ENCODE measurements around the gene LSAMP.

Gene LSAMP

GRCh38 chr3:116285781-116286421 is 159.4 kb downstream of the LSAMP start:
- no peak for DNase-seq

- no peak for DNase-seq
Observed at GRCh38 chr3:116281313-116282143, 163.8 kb downstream of the LSAMP start.

DNA sequence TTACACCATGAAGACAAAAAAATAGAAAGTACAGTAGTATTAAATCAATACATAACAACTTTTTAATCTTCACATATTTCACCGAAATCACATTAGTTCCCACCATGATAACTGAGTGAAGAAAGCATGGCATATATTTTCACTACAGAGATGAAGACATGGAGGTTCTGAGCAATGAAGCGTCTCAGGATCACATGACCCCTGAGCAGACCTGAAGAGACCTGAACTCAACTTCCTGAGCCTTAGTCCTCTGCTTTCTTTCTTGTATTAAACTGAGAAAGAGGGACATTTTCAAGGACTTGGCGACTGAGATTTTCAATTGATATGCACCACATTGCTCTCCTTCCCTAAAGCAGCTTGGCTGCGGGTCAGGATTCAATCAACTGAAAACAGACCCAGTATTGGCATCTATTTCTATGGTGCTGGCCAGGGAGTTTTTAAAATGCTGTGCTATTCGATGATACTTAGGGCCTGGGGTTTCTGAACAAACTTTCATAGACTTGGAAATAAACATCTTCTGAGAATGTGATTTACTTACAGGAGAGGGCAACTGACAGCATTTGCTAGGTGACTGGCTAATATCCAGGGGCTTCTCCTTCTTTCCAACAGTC is 165.1 kb downstream of the LSAMP start:
- DNase-seq: no peak

DNA sequence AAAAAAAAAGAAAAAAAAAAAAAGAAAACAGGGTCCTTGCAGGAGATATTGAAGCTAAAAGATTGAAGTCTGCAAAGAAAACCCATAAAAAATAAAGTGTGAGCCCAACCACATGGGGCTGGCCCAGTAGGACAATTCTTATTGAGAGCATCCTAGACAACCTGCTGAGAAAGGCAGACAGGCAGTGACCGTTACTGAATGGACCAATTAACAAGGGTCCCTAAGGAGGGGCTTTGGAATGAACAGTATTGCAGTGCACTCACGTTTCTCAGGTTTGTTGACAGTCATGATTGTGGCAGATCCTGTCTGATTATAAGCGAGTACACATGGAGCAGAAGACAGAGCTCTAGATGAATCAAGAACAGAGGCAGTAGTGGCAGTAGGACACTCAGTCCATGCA is 168.6 kb downstream of the LSAMP start:
- DNase-seq: no peak

- DNase-seq: no peak
Observed at GRCh38 chr3:116270056-116270455, 175.2 kb downstream of the LSAMP start.

DNA sequence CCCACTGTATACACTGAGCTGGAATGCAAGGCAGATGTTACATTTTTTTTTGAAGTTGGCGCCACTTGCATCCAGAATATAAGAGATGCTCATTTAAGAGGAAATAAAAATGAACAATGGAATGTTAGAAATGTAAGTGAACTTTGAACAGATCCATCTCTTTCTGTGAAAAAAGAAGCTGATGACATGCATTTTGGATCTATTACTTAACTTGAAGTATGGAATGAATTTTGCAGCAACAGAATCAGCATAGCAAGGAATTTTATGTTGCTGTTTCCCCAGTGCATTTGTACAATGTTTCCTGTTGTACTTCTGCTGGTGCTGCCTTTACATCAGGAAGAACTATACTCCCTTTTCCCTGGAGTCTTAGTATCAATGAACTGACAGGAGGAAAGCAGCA is 178.2 kb downstream of the LSAMP start:
- no peak for DNase-seq

DNA sequence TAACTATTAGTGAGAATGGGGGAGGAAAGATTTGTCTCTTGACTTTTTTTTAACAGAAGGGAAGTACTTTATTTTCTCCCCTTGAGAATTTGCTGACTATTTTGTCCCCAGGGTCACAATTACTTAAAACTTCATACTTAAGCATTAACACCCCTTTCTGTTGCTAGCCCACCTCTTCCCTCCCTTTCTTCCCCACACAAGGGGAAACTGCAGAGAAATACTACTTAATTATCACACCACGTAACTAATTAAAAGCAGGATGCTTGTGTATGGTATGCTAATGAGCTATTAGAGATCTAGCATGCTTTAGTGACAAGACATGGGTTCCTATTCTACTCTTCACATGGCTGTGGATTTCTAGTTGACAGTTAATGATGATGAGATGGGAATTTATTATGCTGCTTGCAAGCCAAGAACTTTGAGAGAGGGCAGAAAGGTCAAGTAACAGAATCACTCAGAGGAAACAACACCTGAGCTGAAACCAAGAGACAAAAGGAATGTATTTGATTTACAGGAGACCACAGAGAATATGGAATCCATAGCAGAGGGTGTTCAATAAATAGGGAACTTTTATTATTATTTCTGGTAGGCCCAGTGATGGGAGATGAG is 179.2 kb downstream of the LSAMP start:
- DNase-seq: no peak

GRCh38 chr3:116265320-116265695 is 180.0 kb downstream of the LSAMP start:
- DNase-seq: peak; percentile 71

GRCh38 chr3:116264546-116265319 is 180.6 kb downstream of the LSAMP start:
- DNase-seq: no peak

DNA sequence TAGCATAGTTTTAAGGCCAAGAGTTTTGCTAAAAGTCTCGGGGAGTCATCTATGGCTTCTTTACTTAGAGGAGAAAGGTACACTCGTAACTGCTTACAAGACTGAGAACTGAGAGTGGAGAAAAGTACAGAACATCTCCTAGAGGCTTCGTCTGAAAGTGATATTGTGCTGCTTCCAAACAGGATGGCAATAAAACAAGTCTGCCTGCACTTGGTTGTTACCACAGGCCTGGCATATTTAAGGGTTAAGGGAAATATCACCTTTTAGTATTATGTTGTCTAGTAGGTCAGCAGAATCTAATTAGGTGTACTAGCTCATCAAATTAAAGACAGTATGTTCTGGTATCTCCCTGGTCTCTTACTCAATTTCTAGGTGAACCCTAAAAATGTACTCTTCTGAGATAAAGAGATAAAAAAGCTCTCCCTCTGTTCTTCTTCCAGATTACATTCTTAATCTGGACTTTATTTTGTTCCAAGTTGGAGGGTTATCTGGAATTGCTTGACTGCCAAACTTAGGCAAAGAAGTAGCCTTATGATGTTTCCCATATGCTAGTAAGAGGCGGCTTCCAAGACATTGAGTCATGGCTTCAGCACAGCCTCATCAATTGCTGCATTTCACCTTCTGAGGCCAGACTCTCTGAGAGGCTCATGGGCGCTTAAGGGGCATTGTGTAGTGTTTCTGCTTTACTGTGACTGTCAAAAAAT is 181.3 kb downstream of the LSAMP start:
- DNase-seq: no peak

DNA sequence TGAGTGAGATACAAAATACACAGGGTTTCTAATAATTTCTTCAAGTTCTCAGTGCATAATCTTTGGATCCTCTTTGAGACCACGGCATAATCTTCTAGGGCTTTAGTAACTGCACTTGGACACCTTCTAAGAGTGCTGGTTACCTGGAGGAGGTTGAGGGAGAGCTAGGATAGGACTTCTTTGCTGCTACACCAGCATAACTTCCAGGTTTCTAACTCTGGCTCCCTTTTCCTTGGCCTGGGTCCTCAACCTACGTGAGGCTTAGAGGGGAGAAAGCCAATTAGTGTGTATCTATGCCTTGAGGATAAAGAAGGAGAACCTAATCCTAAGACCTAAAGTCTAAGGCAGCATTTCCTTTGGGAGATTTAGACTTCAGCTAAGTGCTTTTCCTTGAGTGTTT is 184.8 kb downstream of the LSAMP start:
- no peak for DNase-seq

DNA sequence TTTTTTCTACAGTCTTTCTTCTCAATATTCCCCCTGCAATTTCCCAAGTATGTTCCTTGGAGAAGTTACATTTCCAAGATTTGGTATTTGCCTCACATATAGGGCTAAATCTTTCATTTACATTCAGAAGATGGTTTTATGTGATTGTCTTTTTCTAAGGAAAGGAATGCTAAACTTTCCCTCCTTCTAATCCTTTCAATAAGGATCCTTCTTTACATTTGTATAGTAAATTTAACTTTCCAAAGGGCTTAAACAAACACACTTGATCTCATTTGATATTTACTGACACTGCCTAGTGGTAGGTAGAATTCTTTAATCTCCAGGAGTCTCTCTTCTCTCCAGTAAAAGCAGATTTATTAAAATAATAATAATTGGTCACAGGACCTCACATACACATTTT is 185.3 kb downstream of the LSAMP start:
- no peak for DNase-seq

DNA sequence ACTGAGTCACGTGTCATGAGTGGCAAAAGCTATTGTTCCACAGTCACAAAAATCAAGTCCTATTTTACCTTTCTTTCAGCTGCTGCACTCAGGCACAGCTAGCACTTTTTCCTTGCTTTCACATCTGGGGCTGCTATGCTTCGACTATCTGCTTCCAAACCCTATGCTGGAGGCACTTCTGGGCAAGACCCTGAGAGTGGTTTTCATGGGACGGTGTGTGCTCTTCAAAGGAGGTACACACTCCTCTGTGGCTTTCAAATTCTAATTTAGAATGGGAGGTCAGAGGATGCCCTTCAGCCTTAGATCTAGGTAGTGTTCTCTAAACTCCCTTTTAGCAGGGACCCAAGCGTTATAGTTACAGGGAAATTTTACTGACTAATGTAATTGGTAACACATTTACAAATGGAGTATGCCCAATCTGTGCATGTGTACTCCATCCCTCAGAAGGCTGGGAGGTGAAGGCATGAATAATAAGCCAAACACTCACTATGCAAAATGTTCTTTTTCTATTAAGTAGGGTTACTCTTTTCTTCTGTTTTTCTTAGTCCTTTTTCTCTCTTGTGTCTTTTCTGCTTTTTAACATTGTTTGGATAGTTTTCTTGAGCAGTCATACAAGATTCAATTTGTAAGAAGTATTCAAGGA is 188.3 kb downstream of the LSAMP start:
- DNase-seq: no peak

- DNase-seq: no peak
Observed at GRCh38 chr3:116254541-116254940, 190.7 kb downstream of the LSAMP start.

DNA sequence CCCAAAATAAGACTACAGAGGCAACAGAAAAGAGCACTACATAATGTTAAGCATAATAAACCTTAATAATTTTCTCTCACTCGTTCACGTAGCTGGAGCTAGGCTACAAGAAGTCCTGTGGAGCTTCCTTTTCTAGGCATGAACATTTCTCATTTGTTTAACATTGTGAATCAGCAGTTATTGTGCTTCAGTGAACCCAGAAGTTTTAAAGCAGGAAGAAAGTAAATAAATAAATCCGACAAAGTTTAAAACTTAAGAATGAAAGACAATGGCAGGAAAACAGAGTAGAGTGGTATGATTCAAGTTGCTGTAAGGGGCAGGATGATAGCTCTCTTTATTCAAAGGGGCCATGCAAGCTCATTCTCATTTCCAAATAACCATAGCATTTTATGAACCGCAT is 191.8 kb downstream of the LSAMP start:
- DNase-seq: no peak

DNA sequence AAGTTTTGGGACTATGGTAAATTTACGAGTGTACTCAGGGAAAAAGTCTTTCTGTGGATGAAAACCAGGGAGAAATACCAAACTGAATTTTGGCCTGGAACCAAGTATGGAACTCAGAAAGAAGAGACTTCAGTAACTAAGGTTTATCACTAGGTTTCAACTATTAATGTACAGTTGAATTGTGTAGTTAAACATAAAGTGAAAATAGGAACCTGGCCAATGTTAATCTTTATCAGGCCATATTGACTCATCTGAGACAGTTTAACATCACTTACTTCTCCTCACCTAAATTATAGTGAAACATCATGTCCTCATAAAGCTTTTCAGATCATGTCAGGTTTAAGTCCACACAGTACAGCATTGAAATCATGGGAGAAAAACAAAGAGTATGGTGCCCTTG is 197.7 kb downstream of the LSAMP start:
- DNase-seq: no peak

- no peak for DNase-seq
Observed at GRCh38 chr3:116246406-116246980, 198.8 kb downstream of the LSAMP start.

DNA sequence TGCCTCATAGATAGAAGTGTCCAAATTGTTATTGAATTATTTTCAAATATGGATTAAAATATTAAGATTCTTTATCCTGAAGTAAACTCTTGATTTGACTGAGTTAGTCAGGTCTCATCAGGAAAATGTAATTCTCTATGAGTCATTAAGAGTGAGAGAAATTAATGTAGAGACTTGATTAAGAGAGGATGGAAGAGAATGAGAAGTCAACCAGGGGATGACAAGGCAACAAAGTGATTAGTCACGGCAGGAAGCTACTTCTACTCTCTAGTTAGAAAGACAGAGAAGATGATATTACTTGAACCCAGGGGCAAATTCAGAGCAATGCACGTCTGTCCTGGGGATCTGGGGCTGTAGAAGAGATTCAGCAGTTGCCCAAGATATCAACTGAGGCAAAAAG is 202.5 kb downstream of the LSAMP start:
- DNase-seq: no peak

DNA sequence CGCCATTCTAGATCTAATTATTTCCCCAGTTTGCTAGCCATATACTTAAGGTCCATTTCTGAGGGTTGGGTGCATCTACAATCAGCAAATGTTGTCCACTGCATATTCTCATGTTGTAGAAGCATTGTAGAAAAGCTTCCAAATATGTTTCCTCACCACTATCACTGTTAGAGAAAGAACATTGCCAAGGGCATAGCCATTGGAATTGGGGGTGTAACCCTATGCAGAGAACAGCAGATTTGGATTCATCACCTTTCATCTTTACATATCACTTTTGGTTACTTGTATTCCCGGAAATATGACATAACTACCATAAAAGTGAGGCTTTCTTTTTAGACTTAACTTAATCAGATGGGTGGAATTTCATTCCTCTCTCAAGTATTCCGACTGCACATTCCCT is 203.6 kb downstream of the LSAMP start:
- no peak for DNase-seq

GRCh38 chr3:116240261-116240660 is 205.0 kb downstream of the LSAMP start:
- no peak for DNase-seq

DNA sequence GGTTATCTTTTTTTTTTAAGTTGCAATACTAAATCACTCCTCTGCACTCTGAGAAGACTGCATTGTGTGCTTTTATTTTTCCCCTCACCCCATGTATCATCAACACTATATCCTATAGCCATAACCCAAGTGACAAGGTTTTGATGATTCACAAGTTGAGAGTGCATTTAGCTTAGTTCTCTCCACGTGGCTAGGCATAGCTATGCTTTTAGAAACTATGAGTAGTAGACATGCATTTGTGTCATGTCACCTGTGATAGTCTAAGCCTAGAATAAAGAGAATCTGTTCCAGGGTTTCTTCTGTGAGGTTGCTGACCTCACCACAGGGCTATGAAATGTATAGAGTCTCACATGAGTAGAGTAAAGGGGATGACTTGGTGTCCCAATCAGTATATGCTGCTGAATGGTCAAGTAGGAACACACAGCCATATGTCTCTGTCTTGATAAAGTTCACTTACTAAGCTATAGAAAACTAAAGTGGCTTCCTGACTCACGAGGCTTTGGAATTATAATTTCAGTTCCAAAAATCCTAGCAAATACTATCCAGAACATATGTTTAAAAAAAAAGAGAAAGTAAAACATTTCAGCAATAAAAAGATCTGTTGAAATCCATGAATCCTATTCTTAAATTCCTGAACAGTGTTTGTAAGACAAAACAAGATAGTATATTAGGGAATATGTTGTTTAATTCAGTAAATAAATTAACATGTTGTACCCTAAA is 206.3 kb downstream of the LSAMP start:
- DNase-seq: no peak

Data from NCI-H524 treated with DMSO at 0.1 percent for 48 hours (cell line).